ENCODE data around the gene ENTHD1.
"Not testable (repeated sequence)": the region's sequence is repeated elsewhere in the genome, so short reads cannot be mapped to it uniquely, and the experiment has no call there.

The ENTHD1 gene

DNA sequence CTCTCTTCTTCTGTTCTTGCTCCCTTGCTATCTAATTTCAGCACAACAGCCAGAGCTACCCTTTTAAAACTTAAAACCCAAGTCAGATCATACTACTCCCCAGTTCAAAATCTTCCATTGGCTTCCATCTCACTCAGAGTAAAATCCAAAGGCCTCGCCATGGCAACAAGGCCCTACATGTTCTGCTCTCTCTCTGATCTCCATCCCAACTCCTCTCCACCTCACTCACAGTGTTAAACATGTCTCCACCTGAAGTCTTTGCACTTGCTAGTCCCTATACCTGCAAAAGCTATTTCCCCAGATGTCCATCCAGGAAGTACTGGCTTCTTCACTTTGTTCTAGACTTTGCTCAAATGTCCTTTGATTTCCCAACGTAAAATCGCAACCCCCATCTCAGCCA is 4.3 kb upstream of the ENTHD1 start:
- Mint-ChIP-seq H3K4me3 (no peak overlapping the region), H3K4me1 (ENCODE audit: low read depth) (peaks cover 17% of the 10 kb centered on the region), H3K27me3 (ENCODE audit: low read depth) (no peaks in the 10 kb centered on the region)

GRCh38 chr22:39896313-39896996 is 2.9 kb upstream of the ENTHD1 start:
- Mint-ChIP-seq H3K9me3 (no peaks in the 10 kb centered on the region), H3K4me1 (ENCODE audit: low read depth) (peaks cover 22% of the 10 kb centered on the region)

More for the DNA sequence above, 4.3 kb upstream of the ENTHD1 start:
- H3K27ac Mint-ChIP-seq, result no peak overlapping the region
- H3K9me3 Mint-ChIP-seq, result no peaks in the 10 kb centered on the region
- peaks cover 16% of the 10 kb centered on the region for H3K36me3 Mint-ChIP-seq (ENCODE audit: low read depth)

DNA sequence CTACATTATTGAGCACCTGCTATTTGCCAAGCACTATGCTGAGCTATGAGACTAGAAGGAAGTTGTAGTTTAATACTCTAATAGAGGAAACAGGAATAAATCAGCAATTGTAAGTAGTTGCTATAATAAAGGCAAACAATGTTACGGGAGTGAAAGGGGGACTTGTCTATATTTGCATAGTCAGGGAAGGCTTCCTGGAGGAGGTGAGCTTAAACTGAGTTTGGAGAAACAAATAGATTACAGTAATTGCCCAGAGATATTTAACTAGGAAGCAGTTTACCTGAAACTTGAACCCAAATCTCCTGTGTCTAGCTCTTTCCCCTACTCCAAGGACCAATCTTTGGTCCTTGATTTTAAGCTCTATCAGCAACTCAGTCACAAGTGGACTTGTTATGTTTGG is 2.1 kb upstream of the ENTHD1 start:
- H3K36me3 Mint-ChIP-seq (ENCODE audit: low read depth), result peaks cover 6% of the 10 kb centered on the region
- no peaks in the 10 kb centered on the region for H3K9me3 Mint-ChIP-seq
- no peak overlapping the region for H3K4me3 Mint-ChIP-seq
- no peak overlapping the region for H3K27ac Mint-ChIP-seq
- no peaks in the 10 kb centered on the region for H3K27me3 Mint-ChIP-seq (ENCODE audit: low read depth)
- H3K4me1 Mint-ChIP-seq (ENCODE audit: low read depth), result peaks cover 19% of the 10 kb centered on the region

More at GRCh38 chr22:39896313-39896996, 2.9 kb upstream of the ENTHD1 start:
- Mint-ChIP-seq H3K4me3 (no peak overlapping the region), H3K36me3 (ENCODE audit: low read depth) (peaks cover 9% of the 10 kb centered on the region), H3K27ac (no peak overlapping the region), H3K27me3 (ENCODE audit: low read depth) (no peaks in the 10 kb centered on the region)

DNA sequence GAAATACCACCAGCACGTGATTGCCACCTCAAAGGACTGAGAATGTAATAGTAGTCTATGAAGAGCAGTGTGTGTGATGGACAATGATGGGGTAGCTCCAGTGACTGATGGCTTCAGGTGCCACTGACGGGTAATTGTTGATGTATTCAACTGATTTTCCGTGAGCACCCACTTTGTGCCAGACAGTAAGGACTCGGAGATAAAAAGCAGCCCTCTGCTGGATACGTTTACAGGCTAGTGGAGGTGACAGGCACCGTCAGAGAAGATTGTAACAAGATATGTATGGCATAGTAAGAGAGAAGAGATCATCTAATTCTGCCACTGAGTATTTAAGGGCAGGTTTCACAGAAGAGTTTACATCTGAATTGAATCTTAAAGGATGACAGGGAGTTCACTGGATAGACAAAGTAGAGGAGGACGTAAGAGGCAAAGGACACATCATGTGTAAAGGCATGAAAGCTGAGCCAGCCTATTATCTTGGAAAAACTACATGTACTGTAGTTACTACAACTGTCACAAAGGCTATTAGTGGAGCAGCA is 1.1 kb upstream of the ENTHD1 start:
- no peaks in the 10 kb centered on the region for H3K27me3 Mint-ChIP-seq (ENCODE audit: low read depth)
- peaks cover 11% of the 10 kb centered on the region for H3K4me1 Mint-ChIP-seq (ENCODE audit: low read depth)
- peaks cover 4% of the 10 kb centered on the region for H3K36me3 Mint-ChIP-seq (ENCODE audit: low read depth)
- no peak overlapping the region for H3K27ac Mint-ChIP-seq
- no peaks in the 10 kb centered on the region for H3K9me3 Mint-ChIP-seq
- no peak overlapping the region for H3K4me3 Mint-ChIP-seq

GRCh38 chr22:39889924-39890323 is 3.6 kb downstream of the ENTHD1 start:
- H3K27me3 Mint-ChIP-seq (ENCODE audit: low read depth), result peaks cover 17% of the 10 kb centered on the region
- H3K9me3 Mint-ChIP-seq; H3K36me3 Mint-ChIP-seq (ENCODE audit: low read depth); H3K27ac Mint-ChIP-seq; H3K4me3 Mint-ChIP-seq; H3K4me1 Mint-ChIP-seq (ENCODE audit: low read depth): not testable (repeated sequence)

- Mint-ChIP-seq H3K27ac (no peak overlapping the region), H3K9me3 (no peaks in the 10 kb centered on the region), H3K36me3 (ENCODE audit: low read depth) (no peaks in the 10 kb centered on the region), H3K4me3 (no peak overlapping the region), H3K4me1 (ENCODE audit: low read depth) (no peaks in the 10 kb centered on the region), H3K27me3 (ENCODE audit: low read depth) (peaks cover 23% of the 10 kb centered on the region)
Measured at GRCh38 chr22:39883057-39883456, 10.5 kb downstream of the ENTHD1 start.

DNA sequence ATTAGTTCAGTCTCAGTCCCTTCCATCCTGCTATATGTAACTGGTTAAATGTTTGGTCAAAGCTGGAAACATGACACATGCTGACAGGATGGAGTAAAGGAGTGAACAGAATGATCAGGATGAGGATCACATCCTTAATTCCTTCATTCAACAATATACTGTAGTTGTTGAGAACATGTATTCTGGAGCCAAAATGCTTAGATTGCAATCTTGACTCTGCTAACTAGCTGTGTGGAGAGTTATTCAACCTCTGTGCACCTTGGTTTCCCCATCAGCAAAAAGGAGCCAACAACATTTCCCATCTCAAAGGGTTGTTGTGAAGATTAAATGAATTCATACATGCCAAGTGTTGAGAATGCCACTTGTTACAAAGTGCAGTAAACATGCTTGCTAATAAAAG is 12.8 kb downstream of the ENTHD1 start:
- no peak overlapping the region for H3K27ac Mint-ChIP-seq
- H3K4me3 Mint-ChIP-seq, result no peak overlapping the region
- peaks cover 13% of the 10 kb centered on the region for H3K27me3 Mint-ChIP-seq (ENCODE audit: low read depth)
- H3K9me3 Mint-ChIP-seq, result no peaks in the 10 kb centered on the region
- no peaks in the 10 kb centered on the region for H3K4me1 Mint-ChIP-seq (ENCODE audit: low read depth)
- H3K36me3 Mint-ChIP-seq (ENCODE audit: low read depth), result no peaks in the 10 kb centered on the region

DNA sequence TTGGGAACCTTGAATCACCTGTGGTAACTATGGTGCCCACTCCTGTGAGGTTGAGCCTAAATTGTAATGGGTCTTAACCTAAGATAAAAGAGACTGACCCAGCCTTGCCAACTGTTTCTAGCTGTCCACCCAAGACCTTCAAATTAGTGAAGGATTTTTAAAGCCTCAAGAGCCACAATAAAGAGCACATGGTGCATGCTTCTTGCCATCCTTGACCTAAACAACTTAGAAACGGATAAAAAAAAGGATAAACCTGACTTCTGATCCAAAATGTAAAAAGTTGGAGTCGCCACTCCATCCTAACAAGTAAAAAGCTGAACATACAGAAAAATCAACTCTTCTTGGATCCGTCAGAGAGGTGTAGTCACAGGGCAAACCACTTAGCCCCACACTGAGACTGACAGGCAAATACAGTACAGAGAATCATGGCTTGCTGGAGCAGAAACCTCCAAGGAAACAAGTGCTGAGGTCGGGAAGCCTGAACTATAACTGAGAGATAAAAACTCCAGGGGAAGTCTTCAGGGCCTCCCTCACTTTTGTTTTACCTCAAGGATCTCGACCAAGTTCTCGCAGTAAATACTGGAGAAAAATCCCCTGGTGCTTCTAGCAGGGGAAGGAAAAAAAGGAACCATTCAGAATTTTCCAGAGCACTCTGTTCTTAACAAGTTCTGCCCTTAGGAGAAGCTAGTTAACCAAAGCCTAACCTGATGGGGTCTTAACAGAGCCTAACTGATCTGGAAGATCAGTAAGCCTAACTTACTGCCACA is 16.3 kb downstream of the ENTHD1 start:
- no peaks in the 10 kb centered on the region for H3K9me3 Mint-ChIP-seq
- no peak overlapping the region for H3K4me3 Mint-ChIP-seq
- no peaks in the 10 kb centered on the region for H3K27me3 Mint-ChIP-seq (ENCODE audit: low read depth)
- peaks cover 2% of the 10 kb centered on the region for H3K4me1 Mint-ChIP-seq (ENCODE audit: low read depth)
- no peaks in the 10 kb centered on the region for H3K36me3 Mint-ChIP-seq (ENCODE audit: low read depth)
- no peak overlapping the region for H3K27ac Mint-ChIP-seq

DNA sequence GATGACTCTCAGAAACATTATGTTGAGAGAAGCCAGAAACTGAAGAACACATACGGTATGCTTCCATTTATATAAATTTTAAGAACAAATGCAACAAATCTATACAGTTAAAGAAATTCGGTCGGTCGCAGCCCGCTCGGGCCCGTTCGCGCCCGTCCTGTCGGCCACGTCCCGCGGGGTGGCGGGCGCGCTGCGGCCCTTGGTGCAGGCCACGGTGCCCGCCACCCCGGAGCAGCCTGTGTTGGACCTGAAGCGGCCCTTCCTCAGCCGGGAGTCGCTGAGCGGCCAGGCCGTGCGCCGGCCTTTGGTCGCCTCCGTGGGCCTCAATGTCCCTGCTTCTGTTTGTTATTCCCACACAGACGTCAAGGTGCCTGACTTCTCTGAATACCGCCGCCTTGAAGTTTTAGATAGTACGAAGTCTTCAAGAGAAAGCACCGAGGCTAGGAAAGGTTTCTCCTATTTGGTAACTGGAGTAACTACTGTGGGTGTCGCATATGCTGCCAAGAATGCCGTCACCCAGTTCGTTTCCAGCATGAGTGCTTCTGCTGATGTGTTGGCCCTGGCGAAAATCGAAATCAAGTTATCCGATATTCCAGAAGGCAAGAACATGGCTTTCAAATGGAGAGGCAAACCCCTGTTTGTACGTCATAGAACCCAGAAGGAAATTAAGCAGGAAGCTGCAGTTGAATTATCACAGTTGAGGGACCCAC is 18.2 kb downstream of the ENTHD1 start:
- not testable (repeated sequence) for H3K27me3 Mint-ChIP-seq (ENCODE audit: low read depth); H3K4me3 Mint-ChIP-seq; H3K27ac Mint-ChIP-seq; H3K4me1 Mint-ChIP-seq (ENCODE audit: low read depth); H3K36me3 Mint-ChIP-seq (ENCODE audit: low read depth); H3K9me3 Mint-ChIP-seq

- H3K27me3 Mint-ChIP-seq (ENCODE audit: low read depth), result peaks cover 4% of the 10 kb centered on the region
- no peak overlapping the region for H3K27ac Mint-ChIP-seq
Measured at GRCh38 chr22:39873965-39874364, 19.6 kb downstream of the ENTHD1 start.

GRCh38 chr22:39872548-39872947 is 21.0 kb downstream of the ENTHD1 start:
- peaks cover 4% of the 10 kb centered on the region for H3K4me1 Mint-ChIP-seq (ENCODE audit: low read depth)
- no peak overlapping the region for H3K27ac Mint-ChIP-seq
- H3K36me3 Mint-ChIP-seq (ENCODE audit: low read depth), result peaks cover 4% of the 10 kb centered on the region
- peaks cover 4% of the 10 kb centered on the region for H3K9me3 Mint-ChIP-seq
- H3K27me3 Mint-ChIP-seq (ENCODE audit: low read depth), result peaks cover 8% of the 10 kb centered on the region
- H3K4me3 Mint-ChIP-seq, result no peak overlapping the region

More at GRCh38 chr22:39873965-39874364, 19.6 kb downstream of the ENTHD1 start:
- peaks cover 3% of the 10 kb centered on the region for H3K9me3 Mint-ChIP-seq
- H3K4me3 Mint-ChIP-seq, result no peak overlapping the region
- H3K4me1 Mint-ChIP-seq (ENCODE audit: low read depth), result peaks cover 2% of the 10 kb centered on the region
- peaks cover 4% of the 10 kb centered on the region for H3K36me3 Mint-ChIP-seq (ENCODE audit: low read depth)

DNA sequence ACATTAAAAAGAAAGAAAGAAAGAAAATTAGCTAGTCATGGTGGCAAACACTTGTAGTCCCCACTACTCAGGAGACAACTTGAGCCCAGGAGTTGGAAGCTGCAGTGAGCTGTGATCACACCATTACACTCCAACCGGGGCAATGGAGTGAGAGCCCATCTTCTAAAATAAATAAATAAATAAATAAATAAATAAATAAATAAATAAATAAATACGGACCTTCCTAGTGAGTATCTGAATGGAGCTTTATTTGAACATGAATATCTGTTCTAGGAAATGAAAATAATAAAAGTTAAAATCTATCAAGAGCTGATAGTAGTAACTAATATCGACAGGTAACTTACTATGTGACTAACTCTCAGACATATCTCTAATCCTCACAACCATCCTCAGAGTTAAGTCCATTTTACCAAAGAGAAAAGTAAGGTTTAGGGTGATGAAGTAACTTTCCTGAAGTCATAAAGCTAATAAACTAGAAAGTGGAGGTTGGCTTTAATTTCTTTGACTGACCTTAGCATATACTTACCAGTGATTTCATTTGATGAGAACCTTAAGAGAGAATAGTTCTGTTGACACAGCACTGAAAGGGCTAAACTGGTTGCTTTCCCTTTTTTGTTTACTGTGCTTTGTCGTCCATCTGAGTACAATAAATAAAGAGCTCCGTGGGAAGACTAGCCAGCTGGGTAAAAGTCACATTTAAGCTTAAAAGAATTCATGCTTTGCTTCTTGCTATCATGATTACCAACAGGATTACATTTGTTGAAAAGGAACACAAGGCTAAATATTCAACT is 22.4 kb downstream of the ENTHD1 start:
- no peak overlapping the region for H3K27ac Mint-ChIP-seq
- H3K9me3 Mint-ChIP-seq, result peaks cover 4% of the 10 kb centered on the region
- no peak overlapping the region for H3K4me3 Mint-ChIP-seq
- peaks cover 9% of the 10 kb centered on the region for H3K27me3 Mint-ChIP-seq (ENCODE audit: low read depth)
- H3K4me1 Mint-ChIP-seq (ENCODE audit: low read depth), result peaks cover 4% of the 10 kb centered on the region
- H3K36me3 Mint-ChIP-seq (ENCODE audit: low read depth), result peaks cover 4% of the 10 kb centered on the region

DNA sequence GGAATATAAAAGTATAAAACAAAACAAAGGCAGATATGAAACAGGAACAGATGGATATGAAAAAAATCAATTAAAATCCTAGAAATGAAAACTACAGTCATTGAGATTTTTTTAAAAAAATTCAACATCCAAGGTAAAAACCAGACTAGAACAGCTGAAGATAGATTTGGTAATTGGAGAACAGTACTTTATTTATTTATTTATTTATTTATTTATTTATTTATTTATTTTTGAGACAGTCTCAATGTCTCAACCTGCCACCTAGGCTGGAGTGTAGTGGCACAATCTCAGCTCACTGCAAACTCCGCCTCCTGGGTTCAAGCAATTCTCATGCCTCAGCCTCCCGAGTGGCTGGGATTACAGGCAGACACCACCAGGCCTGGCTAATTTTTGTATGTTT is 23.8 kb downstream of the ENTHD1 start:
- H3K4me1 Mint-ChIP-seq (ENCODE audit: low read depth); H3K36me3 Mint-ChIP-seq (ENCODE audit: low read depth); H3K27ac Mint-ChIP-seq; H3K4me3 Mint-ChIP-seq; H3K9me3 Mint-ChIP-seq: not testable (repeated sequence)
- peaks cover 18% of the 10 kb centered on the region for H3K27me3 Mint-ChIP-seq (ENCODE audit: low read depth)

DNA sequence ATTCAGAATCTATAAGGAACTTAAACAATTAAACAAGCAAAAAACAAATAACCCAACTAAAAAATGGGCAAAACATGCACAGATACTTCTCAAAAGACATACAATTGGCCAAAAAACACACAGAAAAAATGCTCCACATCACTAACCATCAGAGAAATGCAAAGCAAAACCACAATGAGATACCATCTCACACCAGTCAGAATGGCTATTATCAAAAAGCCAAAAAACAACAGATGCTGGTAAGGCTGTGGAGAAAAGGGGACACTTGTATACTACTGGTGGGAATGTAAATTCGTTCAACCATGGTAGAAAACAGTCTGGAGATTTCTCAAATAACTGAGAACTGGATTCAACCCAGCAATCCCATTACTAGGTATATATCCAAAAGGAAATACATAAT is 24.8 kb downstream of the ENTHD1 start:
- H3K4me3 Mint-ChIP-seq, result no peak overlapping the region
- H3K27ac Mint-ChIP-seq, result no peak overlapping the region
- H3K27me3 Mint-ChIP-seq (ENCODE audit: low read depth), result peaks cover 23% of the 10 kb centered on the region
- H3K36me3 Mint-ChIP-seq (ENCODE audit: low read depth), result peaks cover 4% of the 10 kb centered on the region
- peaks cover 3% of the 10 kb centered on the region for H3K4me1 Mint-ChIP-seq (ENCODE audit: low read depth)
- H3K9me3 Mint-ChIP-seq, result peaks cover 4% of the 10 kb centered on the region

All from T-helper 1 cell treated with Interleukin-12 subunit alpha and Interleukin-12 subunit beta and Interleukin-4 antibody, amounts not matched to agents 30 μg/mL and 1 μg/mL, for 36 hours (primary cell).